GM12878 (cell line): ENCODE measurements around the gene ACSF2. TPM values are rescaled to one million over a fixed set of nuclear protein-coding genes. Genes with fewer than 3 reads are reported as not detected.
A peak's percentile ranks its signal among the peaks of the same experiment; 100 is the strongest.

Experiments
- BCL11A ChIP-seq: IDR thresholded peaks from 2 replicates; pipeline ENCODE4 v1.6.1; 2011; ENCODE audit warnings: low read depth, low read length
- BRCA1 ChIP-seq: IDR thresholded peaks from 2 replicates; pipeline ENCODE4 v1.6.1; 2011; ENCODE audit warnings: low read depth, low read length, improper control_type of control experiment
- CBX5 ChIP-seq: sonication (generic); IDR thresholded peaks from 2 replicates; pipeline ENCODE4 v1.6.1; 2016; ENCODE audit warnings: low read depth, moderate library complexity, mild to moderate bottlenecking, inconsistent platforms
- CHD1 ChIP-seq: IDR thresholded peaks from 2 replicates; pipeline ENCODE4 v1.6.1; 2012; ENCODE audit warnings: low read depth, low read length, improper control_type of control experiment
- HDAC2 ChIP-seq: fragments of 200-600 bp; sonication (generic); IDR thresholded peaks from 2 replicates; pipeline ENCODE4 v1.6.1; 2017
- IKZF2 ChIP-seq, 2 experiments: fragments of 450-650 bp; IDR thresholded peaks; 2 replicates each; pipeline ENCODE4 v1.6.1; 2017; ENCODE audit warnings: mild to moderate bottlenecking in 2 of 2, moderate library complexity in 2 of 2
- NFYA ChIP-seq: IDR thresholded peaks from 2 replicates; pipeline ENCODE4 v1.6.1; 2011; ENCODE audit warnings: low read depth, mild to moderate bottlenecking, low read length, improper control_type of control experiment, borderline replicate concordance
- NRF1 ChIP-seq: conservative IDR thresholded peaks from 2 replicates; pipeline ENCODE4 v1.6.1; 2011; ENCODE audit warnings: mild to moderate bottlenecking, low read depth, low read length, improper control_type of control experiment
- PAX5 ChIP-seq: IDR thresholded peaks from 2 replicates; pipeline ENCODE4 v1.6.1; 2011; ENCODE audit warnings: low read depth, low read length, borderline replicate concordance
- SIX5 ChIP-seq: IDR thresholded peaks from 2 replicates; pipeline ENCODE4 v1.6.1; 2011; ENCODE audit warnings: mild to moderate bottlenecking, low read depth, low read length, moderate library complexity; ENCODE audit not compliant: severe bottlenecking
- SMC3 ChIP-seq: IDR thresholded peaks from 2 replicates; pipeline ENCODE4 v1.6.1; 2011; ENCODE audit warnings: low read length, improper control_type of control experiment, borderline replicate concordance
- SREBF2 ChIP-seq: IDR thresholded peaks from 2 replicates; pipeline ENCODE4 v1.6.1; 2012; ENCODE audit warnings: mild to moderate bottlenecking, low read length
- STAT1 ChIP-seq: fragments of 450-650 bp; conservative IDR thresholded peaks from 2 replicates; pipeline ENCODE4 v1.6.1; 2014; ENCODE audit warnings: antibody characterized with exemption, mild to moderate bottlenecking
- ZNF207 ChIP-seq: fragments of 450-650 bp; IDR thresholded peaks from 2 replicates; pipeline ENCODE4 v1.6.1; 2014; ENCODE audit warnings: antibody characterized with exemption, mild to moderate bottlenecking, borderline replicate concordance
- ZZZ3 ChIP-seq: IDR thresholded peaks from 2 replicates; pipeline ENCODE4 v1.6.1; 2011; ENCODE audit warnings: low read depth; ENCODE audit not compliant: control insufficient read depth, insufficient read length
- polyA plus RNA-seq, 11 experiments: library from polyadenylated mRNA; depleted of rRNA in 4 of 11; unstranded in 6 of 11; stranded (reverse) in 5 of 11; fragments of >200 nt; fragmentation: Nextera tagmentation in 4 of 11; fragmentation: Illumina TruSeq in 1 of 11; extraction: Ambion mirVana in 4 of 11; extraction: Trizol in 1 of 11; gene quantifications; 1 replicate in 1 of 11; 2 replicates in 10 of 11; pipeline versions ENCODE4 v1.2.1 to v1.2.3, GENCODE V29; 2011 to 2016; ENCODE audit warnings: inconsistent platforms in 2 of 11, missing spikeins in 2 of 11, low read depth in 1 of 11
- total RNA-seq, 4 experiments: library from RNA; depleted of rRNA in 3 of 4; stranded (reverse); fragments of >200 nt in 3 of 4; fragmentation: Illumina TruSeq in 1 of 4; extraction: Trizol in 1 of 4; gene quantifications; 2 replicates each; pipeline versions ENCODE4 v1.2.1 to v1.2.3, GENCODE V29; 2013 to 2021
- TF ChIP-seq, protein P1 (sequence below): fragments of 150-350 bp; IDR thresholded peaks from 2 replicates; pipeline ENCODE4 v1.6.1; 2014; ENCODE audit warnings: mild to moderate bottlenecking, low read depth, low read length
- TF ChIP-seq, protein P2 (sequence below): IDR thresholded peaks from 2 replicates; pipeline ENCODE4 v1.6.1; 2012; ENCODE audit warnings: improper control_type of control experiment, low read depth, low read length; ENCODE audit not compliant: insufficient replicate concordance
- TF ChIP-seq, protein P3 (sequence below): IDR thresholded peaks from 2 replicates; pipeline ENCODE4 v1.6.1; 2012; ENCODE audit warnings: low read depth, low read length, improper control_type of control experiment
- TF ChIP-seq, protein P4 (sequence below): fragments of 450-650 bp; IDR thresholded peaks from 2 replicates; pipeline ENCODE4 v1.6.1; 2016; ENCODE audit warnings: mild to moderate bottlenecking
- TF ChIP-seq, protein P5 (sequence below): fragments of 450-650 bp; IDR thresholded peaks from 2 replicates; pipeline ENCODE4 v1.6.1; 2016; ENCODE audit warnings: mild to moderate bottlenecking

Gene ACSF2
- total and polyA plus RNA-seq, 10 of the 15 experiments (the other 5 are each of a cell fraction or from before 2014, with no cell fraction given): 7.1 to 32.8 (median 16.8) TPM

DNA sequence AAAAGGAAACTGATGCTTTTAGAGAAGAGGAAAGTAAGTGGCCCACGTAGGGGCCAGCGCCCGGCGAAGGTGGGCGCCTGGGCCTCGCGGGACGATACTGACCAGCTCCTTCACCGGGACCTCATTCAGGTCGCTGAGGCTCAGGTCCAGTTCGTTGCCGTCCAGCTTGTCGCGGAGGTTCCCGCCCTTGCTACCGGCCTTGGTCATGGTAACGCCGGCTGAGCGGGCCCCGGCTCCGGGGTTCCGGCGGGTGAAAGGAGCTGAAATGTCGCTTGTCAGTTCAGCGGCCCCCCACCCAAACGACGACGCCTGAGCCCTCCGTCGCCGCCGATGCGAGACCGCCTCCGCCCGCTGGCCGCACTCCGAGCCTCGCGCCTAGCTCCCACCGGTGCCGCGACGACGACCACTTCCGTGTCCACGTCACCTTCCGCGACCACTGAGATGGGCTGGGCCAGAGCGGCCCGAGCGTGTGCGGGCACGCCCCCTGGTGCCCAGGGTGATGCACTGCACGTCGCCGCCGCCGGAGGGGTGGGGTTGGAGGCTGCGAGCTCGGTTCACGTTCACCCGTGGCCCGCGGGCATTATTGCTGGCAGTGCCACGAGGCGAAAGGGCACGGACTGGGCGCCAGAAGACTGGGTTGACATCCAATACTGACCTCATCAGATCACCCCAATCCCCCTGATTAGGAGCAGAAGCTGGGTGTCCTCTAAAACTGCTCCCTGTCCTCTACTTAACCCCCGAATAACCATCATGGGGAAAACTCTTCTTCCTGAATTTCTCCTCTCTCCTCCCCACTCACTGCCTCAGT lies 28.7 kb upstream of the ACSF2 start, which contains the start of gene LRRC59 (continued):
- TF ChIP-seq ZZZ3 (no peak), IKZF2 (IDR thresholded peaks at IDR 0.05) (peak in 1 of 2 experiments; percentile 60; a peak in 1 of 4 replicates), HDAC2 (no peak), NFYA (no peak), SIX5 (peak; percentile 48), BCL11A (no peak), CBX5 (no peak; the same call in 1 of the 2 replicates), SREBF2 (no peak), NRF1 (no peak), STAT1 (peak; percentile 85; the same call in 1 of the 2 replicates), PAX5 (peak; percentile 92; the same call in 1 of the 2 replicates), BRCA1 (no peak), ZNF207 (peak; percentile 95), SMC3 (peak; percentile 44; the same call in 1 of the 2 replicates), CHD1 (no peak)
- TF ChIP-seq, protein P1, sequence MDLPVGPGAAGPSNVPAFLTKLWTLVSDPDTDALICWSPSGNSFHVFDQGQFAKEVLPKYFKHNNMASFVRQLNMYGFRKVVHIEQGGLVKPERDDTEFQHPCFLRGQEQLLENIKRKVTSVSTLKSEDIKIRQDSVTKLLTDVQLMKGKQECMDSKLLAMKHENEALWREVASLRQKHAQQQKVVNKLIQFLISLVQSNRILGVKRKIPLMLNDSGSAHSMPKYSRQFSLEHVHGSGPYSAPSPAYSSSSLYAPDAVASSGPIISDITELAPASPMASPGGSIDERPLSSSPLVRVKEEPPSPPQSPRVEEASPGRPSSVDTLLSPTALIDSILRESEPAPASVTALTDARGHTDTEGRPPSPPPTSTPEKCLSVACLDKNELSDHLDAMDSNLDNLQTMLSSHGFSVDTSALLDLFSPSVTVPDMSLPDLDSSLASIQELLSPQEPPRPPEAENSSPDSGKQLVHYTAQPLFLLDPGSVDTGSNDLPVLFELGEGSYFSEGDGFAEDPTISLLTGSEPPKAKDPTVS: no peak
- TF ChIP-seq, protein P2, sequence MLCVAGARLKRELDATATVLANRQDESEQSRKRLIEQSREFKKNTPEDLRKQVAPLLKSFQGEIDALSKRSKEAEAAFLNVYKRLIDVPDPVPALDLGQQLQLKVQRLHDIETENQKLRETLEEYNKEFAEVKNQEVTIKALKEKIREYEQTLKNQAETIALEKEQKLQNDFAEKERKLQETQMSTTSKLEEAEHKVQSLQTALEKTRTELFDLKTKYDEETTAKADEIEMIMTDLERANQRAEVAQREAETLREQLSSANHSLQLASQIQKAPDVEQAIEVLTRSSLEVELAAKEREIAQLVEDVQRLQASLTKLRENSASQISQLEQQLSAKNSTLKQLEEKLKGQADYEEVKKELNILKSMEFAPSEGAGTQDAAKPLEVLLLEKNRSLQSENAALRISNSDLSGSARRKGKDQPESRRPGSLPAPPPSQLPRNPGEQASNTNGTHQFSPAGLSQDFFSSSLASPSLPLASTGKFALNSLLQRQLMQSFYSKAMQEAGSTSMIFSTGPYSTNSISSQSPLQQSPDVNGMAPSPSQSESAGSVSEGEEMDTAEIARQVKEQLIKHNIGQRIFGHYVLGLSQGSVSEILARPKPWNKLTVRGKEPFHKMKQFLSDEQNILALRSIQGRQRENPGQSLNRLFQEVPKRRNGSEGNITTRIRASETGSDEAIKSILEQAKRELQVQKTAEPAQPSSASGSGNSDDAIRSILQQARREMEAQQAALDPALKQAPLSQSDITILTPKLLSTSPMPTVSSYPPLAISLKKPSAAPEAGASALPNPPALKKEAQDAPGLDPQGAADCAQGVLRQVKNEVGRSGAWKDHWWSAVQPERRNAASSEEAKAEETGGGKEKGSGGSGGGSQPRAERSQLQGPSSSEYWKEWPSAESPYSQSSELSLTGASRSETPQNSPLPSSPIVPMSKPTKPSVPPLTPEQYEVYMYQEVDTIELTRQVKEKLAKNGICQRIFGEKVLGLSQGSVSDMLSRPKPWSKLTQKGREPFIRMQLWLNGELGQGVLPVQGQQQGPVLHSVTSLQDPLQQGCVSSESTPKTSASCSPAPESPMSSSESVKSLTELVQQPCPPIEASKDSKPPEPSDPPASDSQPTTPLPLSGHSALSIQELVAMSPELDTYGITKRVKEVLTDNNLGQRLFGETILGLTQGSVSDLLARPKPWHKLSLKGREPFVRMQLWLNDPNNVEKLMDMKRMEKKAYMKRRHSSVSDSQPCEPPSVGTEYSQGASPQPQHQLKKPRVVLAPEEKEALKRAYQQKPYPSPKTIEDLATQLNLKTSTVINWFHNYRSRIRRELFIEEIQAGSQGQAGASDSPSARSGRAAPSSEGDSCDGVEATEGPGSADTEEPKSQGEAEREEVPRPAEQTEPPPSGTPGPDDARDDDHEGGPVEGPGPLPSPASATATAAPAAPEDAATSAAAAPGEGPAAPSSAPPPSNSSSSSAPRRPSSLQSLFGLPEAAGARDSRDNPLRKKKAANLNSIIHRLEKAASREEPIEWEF: no peak
- TF ChIP-seq, protein P3, sequence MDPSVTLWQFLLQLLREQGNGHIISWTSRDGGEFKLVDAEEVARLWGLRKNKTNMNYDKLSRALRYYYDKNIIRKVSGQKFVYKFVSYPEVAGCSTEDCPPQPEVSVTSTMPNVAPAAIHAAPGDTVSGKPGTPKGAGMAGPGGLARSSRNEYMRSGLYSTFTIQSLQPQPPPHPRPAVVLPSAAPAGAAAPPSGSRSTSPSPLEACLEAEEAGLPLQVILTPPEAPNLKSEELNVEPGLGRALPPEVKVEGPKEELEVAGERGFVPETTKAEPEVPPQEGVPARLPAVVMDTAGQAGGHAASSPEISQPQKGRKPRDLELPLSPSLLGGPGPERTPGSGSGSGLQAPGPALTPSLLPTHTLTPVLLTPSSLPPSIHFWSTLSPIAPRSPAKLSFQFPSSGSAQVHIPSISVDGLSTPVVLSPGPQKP: peak; percentile 78
- TF ChIP-seq, protein P4, sequence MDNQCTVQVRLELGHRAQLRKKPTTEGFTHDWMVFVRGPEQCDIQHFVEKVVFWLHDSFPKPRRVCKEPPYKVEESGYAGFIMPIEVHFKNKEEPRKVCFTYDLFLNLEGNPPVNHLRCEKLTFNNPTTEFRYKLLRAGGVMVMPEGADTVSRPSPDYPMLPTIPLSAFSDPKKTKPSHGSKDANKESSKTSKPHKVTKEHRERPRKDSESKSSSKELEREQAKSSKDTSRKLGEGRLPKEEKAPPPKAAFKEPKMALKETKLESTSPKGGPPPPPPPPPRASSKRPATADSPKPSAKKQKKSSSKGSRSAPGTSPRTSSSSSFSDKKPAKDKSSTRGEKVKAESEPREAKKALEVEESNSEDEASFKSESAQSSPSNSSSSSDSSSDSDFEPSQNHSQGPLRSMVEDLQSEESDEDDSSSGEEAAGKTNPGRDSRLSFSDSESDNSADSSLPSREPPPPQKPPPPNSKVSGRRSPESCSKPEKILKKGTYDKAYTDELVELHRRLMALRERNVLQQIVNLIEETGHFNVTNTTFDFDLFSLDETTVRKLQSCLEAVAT: no peak
- TF ChIP-seq, protein P5, sequence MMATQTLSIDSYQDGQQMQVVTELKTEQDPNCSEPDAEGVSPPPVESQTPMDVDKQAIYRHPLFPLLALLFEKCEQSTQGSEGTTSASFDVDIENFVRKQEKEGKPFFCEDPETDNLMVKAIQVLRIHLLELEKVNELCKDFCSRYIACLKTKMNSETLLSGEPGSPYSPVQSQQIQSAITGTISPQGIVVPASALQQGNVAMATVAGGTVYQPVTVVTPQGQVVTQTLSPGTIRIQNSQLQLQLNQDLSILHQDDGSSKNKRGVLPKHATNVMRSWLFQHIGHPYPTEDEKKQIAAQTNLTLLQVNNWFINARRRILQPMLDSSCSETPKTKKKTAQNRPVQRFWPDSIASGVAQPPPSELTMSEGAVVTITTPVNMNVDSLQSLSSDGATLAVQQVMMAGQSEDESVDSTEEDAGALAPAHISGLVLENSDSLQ: 0 out of 2 replicates have a peak, but pooled peaks have one; percentile 7
